ENCODE results near the gene LNPEP.

DNA sequence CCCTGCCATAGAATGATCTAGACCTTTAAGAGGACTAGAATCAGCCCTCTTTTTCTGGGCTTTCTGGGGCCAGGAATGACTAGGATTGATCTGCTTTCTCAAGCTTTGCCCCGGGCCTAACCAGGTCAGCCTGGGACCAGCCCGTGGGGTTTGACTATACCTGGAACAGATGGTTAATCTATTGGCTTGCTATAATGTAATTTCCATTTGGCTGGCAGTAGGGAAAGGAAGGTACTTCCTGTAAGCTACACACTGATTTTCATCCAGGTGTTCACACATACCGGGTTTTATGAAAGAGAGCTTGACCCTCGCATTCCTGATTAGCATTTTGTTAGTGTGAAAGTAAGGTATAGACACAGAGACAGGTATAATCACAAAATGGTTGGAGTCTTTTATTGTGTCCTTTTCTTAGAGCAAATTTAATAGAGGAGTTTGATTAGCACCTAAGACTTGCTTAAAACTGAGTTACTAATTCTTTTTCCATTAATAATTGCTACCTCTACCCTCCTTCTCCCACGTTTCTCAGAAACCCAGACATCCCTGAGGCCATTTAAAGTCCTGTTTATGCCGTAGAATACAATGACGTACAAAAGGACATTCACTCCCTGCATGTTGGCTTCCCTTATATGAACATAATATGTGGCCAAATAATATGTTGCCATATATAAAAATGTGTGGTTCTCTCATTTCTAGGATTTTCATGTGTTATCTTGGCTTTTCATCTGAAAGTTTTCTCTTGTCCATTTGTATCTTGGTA lies 17.3 kb downstream of the LNPEP start:
- TF ChIP-seq, protein P1, sequence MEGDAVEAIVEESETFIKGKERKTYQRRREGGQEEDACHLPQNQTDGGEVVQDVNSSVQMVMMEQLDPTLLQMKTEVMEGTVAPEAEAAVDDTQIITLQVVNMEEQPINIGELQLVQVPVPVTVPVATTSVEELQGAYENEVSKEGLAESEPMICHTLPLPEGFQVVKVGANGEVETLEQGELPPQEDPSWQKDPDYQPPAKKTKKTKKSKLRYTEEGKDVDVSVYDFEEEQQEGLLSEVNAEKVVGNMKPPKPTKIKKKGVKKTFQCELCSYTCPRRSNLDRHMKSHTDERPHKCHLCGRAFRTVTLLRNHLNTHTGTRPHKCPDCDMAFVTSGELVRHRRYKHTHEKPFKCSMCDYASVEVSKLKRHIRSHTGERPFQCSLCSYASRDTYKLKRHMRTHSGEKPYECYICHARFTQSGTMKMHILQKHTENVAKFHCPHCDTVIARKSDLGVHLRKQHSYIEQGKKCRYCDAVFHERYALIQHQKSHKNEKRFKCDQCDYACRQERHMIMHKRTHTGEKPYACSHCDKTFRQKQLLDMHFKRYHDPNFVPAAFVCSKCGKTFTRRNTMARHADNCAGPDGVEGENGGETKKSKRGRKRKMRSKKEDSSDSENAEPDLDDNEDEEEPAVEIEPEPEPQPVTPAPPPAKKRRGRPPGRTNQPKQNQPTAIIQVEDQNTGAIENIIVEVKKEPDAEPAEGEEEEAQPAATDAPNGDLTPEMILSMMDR (IDR thresholded peaks at IDR 0.05; ENCODE audit: insufficient read depth, low read depth, low read length) = no peak
- no peak for TF ChIP-seq EZH2 (IDR thresholded peaks at IDR 0.05; ENCODE audit: insufficient read depth, low read length)

Data from astrocyte (in vitro differentiated cells and primary cell).